ENCODE results near the gene DHX40.
"Not testable (repeated sequence)": the region's sequence is repeated elsewhere in the genome, so short reads cannot be mapped to it uniquely, and the experiment has no call there.

Gene DHX40

GRCh38 chr17:59565959-59566324 lies 532 bp downstream of the DHX40 start:
- no peak for FAIRE-seq

- FAIRE-seq, result not testable (repeated sequence)
Measured at GRCh38 chr17:59569151-59569550, 3.7 kb downstream of the DHX40 start.

DNA sequence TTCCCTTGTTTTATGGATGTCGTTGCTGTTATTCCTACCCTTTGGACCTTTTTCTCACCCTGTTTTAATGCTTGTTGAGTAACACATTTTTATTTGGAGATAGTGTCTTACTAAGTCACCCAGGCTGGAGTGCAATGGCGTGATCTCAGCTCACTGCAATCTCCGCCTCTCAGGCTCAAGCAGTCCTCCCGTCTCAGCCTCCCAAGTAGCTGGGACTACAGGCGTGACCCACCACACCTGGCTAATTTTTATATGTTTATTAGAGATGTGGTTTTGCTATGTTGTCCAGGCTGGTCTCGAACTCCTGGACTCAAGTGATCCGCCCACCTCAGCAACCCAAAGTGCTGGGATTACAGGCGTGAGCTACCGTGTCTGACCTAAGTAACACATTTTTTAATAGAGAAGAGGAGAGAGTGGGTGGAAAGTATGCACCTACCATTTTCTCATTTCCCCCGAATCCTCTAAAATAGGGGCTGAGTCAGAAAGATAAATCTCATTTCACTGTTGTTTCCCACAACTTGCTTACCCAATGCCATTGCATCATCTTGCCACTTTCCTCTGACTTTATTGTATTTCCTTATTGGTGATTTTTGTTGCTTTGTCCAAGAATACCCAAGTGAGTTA lies 7.0 kb downstream of the DHX40 start:
- no peak for FAIRE-seq

GRCh38 chr17:59584168-59584567 lies 18.8 kb downstream of the DHX40 start:
- not testable (repeated sequence) for FAIRE-seq

DNA sequence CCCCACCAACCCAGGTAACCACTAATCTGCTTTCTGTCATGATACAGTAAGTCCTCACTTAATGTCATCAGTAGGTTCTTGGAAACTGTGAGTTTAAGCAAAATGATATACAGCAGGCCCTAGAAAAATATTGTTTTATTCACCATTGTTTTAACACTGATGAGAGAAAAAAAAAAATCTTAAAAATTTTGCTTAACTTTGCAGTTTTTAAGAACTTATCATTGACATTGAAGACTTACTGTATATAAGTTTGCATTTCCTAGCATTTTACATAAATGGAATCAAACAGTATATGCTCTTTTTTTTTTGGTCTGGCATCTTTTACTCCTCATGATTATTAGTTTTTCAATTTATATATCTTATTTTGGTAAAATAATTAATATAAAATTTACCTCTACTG lies 34.8 kb downstream of the DHX40 start:
- FAIRE-seq, result no peak

GRCh38 chr17:59601130-59601529 lies 35.7 kb downstream of the DHX40 start:
- FAIRE-seq, result no peak

DNA sequence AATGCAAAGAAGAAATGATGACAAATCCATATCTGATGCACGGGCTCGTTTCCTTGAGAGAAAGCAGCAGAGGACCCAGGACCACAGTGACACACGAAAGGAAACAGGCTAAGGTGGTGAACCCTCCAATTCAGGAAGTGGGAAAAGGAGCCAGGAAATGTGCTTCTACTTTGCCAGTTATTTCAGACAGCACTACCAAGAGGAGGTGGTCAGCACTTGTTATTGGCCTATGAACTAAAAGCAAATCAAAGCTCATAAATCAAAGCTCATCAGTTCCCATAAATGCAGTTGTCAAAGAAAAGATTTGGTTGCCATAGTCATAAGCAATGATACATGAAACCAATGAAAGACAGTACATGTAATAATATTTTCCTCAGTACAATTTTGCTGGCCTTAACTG lies 41.7 kb downstream of the DHX40 start:
- no peak for FAIRE-seq

GRCh38 chr17:59607817-59608403 lies 42.5 kb downstream of the DHX40 start:
- no peak for FAIRE-seq

DNA sequence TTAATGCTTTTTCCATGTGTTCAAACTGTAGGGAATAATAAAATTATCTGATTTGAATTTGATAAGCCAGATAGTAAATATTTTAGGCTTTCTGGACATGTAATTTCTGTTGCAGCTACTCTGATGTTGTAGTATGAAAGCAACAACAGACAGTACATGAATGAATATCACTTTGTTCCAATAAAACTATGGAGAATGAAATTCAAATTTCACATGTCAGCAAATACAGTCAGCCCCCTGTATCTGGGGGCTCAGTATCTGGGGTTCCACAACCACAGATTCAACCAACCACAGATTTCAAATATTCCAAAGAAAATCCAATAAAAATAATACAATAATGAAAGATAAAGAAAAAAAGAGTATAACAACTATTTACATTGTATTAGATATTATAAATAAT lies 46.1 kb downstream of the DHX40 start:
- no peak for FAIRE-seq

DNA sequence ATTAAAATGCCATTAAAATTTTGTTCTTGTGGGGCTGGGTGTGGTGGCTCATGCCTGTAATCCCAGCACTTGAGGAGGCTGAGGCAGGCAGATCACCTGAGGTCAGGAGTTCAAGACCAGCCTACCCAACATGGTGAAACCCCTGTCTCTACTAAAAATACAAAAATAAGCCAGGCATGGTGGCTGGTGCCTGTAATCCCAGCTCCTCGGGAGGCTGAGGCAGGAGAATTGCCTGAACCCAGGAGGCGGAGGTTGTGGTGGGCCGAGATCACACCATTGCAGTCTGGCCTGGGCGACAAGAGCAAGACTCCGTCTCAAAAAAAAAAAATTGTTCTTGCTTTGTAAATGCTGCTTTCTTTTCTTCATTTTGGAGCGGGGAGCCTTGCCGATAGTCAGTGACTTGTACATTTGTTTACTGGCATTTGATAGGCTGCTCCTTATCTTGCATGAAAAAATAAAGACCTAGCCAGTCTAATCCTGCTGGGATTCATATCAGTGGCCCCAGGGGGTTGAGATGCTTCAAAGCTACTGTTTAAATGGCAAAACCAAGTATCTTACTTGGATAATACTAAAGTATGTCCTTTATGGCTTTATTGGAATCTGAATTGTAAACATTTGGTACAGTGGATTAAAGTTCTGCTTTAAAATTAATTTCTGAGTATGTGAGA lies 51.0 kb downstream of the DHX40 start:
- FAIRE-seq, result no peak

GRCh38 chr17:59617156-59617732 lies 51.8 kb downstream of the DHX40 start:
- no peak for FAIRE-seq

- no peak for FAIRE-seq
Measured at GRCh38 chr17:59619035-59619297, 53.6 kb downstream of the DHX40 start.

DNA sequence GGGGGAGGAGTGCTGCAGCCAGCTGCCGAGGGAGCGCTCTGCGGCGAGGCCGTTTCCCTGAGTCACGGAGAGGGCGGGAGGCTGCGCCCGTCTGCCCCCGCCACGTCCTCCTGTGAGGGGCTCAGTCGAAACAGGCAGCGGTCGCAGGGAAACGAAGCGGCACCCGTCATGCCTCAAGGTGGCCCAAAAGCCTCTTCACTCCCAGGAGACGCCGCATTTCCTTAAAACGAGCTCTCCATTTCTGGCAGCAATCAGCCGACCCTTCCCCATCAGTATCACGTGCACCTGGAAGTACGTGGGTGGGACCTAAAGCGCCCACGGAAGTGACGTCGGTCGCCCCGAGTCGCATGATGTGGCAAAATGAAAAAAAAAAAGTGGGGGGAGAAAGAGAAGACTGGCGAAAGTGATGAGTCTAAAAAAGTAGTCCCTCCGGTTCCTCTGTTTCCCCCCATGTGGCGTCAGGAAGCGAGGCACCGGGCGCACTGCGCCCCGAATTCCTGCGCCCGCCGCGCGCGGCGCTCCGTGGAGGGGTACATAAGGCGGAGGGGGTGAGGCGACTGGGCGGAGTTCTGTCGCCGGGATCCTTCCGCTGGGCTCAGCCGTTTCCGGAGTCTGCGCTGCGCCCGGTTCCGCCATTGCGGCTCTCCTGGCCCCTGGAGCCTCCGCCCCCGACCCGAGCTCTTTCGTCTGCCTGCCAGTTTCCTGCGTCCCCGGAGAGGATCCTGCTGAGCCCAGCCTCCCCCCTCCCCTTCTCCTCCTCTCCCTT lies 54.1 kb downstream of the DHX40 start, which contains the start of gene CLTC:
Gene CLTC, plus strand, starts transcription at position 598 of the 766 bp plus-strand sequence. CDS start 237 bp downstream, outside the sequence.
- no peak for FAIRE-seq

- FAIRE-seq, result no peak
Measured at GRCh38 chr17:59620064-59620359, 54.6 kb downstream of the DHX40 start.

DNA sequence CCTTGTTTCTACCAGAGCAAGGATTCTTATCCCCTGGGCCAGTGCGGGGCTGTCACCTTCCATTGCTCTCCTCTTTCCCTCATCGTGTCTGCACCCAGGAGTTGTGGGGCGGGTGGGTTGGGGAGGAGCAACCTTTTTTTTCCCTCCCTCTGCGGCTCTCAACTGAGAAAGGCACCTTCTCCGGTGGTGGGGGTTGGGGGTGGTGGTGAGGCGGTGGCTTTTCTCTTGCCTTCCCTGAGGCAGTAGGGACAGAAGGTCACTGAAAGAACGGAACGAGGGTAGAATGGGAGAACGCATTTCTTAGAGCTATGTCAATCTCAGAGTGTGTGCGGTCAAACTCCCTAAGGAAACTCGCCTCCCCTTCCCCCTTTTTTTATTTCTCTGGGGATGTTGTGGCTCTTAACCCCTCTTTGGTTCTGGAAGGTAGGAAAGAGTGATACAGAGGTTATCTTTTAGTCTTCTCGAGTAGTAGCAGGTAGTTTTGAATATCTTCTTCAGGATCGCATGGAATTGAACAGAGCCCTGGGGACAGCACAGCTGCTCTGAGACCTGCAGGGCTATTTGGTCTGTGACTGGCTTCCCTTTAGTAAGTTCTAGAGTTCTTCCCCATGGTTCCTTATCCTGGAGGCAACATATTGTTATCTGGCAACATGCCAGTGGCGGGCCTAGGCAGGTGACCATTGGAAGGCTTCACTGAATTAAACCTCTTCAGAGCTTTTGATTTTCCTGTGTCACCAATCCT lies 55.3 kb downstream of the DHX40 start:
- FAIRE-seq, result no peak

DNA sequence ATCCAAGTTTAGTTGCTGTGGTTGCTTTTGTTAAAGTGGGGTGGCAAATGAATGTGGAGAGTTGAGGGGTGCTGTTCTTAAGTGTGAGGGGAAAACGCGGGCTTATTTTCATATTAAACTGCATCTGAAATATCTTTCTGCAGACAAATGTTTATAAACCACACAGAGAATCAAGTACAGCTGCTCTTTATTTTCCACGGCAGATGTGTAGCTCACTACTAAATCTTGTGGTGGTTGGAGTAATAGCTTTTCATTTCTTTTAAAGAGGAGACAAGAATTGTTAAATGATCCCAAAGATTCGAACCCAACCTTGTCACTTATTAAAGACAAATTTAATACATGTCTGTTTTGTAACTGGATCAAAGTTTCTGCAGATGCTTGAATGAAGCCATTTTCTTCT lies 56.4 kb downstream of the DHX40 start:
- FAIRE-seq, result no peak

DNA sequence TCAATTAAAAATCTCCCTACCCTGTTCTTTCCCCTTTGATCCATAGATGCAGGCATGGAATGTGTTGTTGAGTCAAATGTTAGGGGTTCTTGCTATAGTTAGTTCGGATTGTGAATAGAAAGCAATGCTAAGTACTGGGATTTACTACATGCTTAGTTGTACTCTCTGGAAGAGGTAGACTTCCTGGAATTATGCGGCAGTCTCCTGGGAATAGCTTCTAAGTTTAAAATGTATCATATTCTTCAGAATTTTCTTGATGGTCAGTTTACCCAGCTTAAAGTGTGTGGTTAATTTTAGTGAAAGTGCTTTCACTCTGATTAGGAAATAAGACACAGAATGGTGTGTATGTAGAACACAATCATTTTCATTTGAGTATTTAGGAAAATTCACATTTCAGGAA lies 57.7 kb downstream of the DHX40 start:
- FAIRE-seq, result no peak

DNA sequence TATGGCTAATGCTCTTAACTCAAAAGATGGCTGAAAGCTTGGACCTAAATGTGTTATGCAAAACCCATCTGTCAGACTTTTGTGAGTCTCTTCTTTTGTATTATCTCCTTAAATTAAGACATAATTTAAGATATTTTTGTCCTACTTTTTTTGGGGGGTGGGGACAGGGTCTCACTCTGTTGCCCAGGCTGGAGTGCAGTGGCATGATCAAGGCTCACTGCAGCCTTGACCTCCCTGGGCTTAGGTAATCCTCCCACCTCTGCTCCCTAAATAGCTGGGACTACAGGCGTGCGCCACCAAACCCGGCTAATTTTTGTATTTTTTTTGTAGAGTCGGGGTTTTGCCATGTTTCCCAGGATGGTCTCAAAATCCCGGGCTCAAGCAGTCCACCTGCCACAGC lies 61.3 kb downstream of the DHX40 start:
- no peak for FAIRE-seq

- FAIRE-seq, result no peak
Measured at GRCh38 chr17:59627274-59627673, 61.9 kb downstream of the DHX40 start.

GRCh38 chr17:59627770-59628171 lies 62.4 kb downstream of the DHX40 start:
- FAIRE-seq, result no peak

DNA sequence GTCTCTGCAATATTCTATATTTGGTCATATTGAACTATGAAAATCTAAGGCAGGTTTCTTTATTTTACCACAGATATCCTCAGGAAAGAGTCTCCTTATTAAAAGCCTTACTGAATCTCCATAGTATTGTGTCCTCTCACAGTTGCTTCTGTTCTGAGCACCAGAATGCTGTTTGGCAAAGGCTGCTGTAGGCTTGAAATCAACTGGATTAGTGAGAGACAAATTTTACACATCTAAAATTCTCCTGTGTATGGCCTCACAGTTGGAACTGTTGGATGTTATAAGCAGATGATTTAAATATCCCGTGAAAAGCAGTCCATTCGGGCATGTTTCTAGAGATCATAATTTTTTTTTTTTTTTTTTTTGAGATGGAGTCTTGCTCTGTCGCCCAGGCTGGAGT lies 63.8 kb downstream of the DHX40 start:
- no peak for FAIRE-seq

GRCh38 chr17:59631276-59631675 lies 65.9 kb downstream of the DHX40 start:
- no peak for FAIRE-seq

DNA sequence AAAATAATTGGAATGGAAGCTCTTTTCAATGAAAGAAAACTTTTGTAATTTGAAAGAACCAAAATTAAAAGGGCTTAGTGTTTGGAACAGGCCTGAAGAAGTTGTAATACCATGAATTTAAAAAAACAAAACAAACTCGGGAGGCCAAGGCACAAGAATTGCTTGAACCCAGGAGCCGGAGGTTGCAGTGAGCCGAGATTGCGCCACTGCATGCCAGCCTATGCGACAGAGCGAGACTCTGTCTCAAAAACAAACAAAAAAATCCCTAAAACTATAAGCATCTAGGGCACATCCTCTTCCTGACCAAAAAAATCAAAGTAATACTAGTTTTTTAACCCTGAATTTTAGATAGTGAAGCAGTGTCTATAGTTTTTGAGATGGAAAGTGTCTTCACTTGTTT lies 67.0 kb downstream of the DHX40 start:
- no peak for FAIRE-seq

All from colon (tissue), 2 donors.